GM12872 (cell line): Measurements from ENCODE around the gene ZC3H7B.

Experiments
- TF ChIP-seq, protein P1 (sequence below): IDR thresholded peaks from 3 replicates; pipeline ENCODE4 v1.5.1; 2011; ENCODE audit warnings: low read depth, mild to moderate bottlenecking, low read length, moderate library complexity; ENCODE audit not compliant: insufficient read depth

The ZC3H7B gene

DNA sequence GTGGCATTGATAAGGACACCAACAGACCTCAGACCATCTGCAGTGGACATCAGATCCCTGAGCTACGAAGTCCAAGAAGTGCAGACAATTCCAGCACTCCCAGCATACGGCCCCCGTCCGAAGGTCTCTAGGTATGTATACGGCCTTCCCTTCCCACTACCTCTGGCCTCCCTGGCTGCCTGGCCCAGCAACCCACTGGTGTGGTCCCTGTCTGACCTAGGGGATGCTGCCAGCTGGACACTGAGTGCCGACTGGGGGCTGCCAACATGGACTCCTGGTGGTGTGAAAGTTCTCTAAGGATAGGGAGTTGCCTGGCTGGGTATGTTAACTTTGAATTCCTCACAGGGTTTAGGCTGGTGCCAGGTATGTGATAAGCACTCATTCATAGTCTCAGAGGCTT is 62.9 kb downstream of the ZC3H7B start:
- TF ChIP-seq, protein P1, sequence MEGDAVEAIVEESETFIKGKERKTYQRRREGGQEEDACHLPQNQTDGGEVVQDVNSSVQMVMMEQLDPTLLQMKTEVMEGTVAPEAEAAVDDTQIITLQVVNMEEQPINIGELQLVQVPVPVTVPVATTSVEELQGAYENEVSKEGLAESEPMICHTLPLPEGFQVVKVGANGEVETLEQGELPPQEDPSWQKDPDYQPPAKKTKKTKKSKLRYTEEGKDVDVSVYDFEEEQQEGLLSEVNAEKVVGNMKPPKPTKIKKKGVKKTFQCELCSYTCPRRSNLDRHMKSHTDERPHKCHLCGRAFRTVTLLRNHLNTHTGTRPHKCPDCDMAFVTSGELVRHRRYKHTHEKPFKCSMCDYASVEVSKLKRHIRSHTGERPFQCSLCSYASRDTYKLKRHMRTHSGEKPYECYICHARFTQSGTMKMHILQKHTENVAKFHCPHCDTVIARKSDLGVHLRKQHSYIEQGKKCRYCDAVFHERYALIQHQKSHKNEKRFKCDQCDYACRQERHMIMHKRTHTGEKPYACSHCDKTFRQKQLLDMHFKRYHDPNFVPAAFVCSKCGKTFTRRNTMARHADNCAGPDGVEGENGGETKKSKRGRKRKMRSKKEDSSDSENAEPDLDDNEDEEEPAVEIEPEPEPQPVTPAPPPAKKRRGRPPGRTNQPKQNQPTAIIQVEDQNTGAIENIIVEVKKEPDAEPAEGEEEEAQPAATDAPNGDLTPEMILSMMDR: no peak

DNA sequence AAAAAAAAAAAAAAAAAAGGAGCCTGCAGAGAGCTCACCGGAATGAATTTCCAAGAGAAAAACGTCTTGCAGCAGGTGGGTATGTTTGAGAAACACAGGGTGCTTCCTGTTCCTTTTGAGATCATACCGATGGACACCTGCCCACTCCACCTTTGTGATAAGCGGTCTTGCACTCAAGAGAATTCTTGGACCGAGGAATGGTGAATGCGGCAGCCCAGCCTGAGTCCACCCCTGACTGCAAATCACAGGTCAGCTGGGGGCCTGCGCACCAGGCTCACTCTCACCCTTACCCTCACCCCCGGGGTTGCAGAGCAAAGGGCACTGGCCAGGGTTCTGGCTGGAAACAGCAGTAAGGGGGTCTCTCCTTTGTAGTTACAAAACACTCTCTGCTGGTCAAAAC is 63.6 kb downstream of the ZC3H7B start:
- TF ChIP-seq, protein P1: no peak

DNA sequence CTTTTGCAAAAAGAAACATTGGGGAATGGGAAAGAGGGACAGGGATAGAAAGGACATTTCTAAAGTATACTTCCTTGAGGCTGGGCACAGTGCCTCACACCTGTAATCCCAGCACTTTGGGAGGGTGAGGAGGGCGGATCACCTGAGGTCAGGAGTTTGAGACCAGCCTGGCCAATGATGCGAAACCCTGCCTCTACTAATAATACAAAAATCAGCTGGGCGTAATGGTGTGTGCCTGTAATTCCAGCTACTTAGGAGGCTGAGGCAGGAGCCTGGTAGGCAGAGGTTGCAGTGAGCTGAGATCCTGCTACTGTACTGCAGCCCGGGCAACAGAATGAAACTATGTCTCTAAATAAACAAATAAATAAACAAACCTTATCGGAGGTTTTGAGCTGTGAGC is 64.1 kb downstream of the ZC3H7B start:
- TF ChIP-seq, protein P1: no peak

DNA sequence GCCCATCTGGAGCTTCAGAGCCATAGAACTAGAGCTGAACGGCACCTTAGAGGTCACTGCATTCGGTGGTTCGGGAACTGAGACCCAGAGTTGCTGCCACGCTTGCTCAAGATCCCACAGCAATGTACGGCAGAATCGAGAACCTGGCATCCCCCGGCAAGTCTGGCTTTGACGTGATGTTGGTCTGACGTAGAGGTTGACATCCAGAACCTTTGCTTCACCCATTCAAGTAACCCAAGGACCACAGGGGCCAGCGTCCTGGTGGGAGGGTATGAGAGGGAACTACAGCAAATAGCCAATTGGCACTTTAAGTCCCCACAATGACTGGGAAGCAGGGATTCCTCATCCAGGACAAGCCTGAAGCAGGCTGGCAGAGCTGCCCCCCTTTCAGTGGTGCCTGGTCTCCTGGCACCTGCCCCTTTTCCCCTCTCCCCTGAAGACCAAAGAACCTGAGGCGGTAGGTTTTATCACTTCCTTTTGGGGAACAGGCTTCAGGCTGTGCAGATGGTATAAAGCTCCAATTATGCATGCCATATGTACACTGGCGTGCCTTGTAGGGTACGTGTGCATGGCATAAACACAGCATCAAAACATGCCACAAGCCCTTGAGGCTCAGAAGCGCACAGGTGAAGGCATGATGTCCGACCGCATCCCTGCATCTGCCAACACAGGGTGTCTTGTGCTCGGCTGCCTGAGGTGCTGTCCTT is 65.2 kb downstream of the ZC3H7B start:
- TF ChIP-seq, protein P1: no peak

DNA sequence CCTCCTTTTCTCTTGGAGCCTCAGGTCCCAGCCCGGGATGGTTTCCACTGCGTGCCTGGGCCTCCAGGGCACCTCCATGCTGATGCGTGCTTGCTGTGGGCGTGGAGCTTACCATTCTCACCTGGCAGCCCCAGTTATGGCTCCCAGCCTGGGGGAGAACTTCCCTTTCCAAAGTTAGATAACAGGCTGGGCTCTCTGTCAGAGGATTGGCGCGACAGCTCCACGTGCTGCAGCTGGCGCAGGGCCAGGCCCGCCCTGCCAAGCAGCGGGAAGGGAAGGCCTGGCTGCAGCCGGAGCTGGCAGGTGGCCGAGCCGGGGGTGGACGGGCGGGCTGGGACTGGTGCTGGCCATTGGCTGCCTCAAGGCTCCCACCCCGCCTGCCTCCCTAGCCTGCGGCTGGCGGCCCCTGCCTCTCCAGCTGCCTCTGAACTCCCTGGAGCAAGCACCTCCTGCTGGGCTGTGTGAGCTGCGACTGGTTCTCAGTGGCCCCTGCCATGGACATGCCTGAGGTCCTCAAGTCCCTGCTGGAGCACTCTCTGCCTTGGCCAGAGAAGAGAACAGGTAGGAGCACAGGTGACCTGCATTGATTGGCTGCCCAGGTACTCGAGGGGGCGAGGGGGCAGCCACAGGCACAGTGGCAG is 65.8 kb downstream of the ZC3H7B start:
- TF ChIP-seq, protein P1: no peak

DNA sequence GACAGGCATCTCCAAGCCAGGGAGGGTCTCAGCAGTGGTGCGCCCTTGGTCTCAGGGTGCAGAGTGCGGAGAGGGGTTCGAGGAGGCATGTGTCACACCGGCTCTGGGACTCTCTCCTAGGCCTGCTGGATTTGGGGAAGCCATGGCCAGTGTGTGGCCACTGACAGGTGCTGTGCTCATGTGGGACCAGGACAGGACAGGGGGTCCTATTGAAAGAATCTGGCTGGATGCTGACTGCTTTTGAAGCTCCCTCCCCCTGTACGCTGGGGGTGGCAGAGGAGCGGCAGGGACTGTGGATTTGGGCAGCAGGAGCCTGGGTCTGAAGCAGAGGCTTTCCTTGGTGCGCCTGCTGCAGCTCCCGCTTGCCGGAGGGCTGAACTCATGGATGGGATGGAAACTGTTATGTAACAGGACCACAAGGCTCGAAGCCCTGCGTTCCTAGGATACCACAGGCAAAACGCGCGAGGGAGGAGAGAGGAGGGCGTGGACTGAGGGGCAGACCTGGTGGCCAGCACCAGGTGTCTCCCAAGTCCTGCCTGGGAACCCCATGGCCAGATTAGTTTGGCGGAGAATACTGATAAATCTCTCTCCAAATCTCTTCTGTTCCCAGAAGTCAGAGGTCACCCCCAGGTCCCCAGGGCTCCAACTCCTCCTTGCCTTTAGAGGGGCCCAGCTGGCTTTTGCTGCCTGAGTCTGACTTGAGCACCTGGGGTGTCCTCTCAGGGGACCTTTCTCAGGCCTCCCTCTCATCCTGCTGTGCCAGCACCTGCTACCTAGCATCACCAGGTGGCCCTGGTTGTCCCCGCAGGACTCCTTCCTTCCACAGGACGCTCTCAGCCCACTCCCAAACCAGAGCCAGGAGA is 66.6 kb downstream of the ZC3H7B start:
- TF ChIP-seq, protein P1: no peak
